Measurements from ENCODE around the gene HSD17B8.

HSD17B8 gene

GRCh38 chr6:33241968-33242367 is 37.5 kb downstream of the HSD17B8 start:
- DNase-seq (ENCODE audit: low read depth in 2 of 2) = no peak

- DNase-seq (ENCODE audit: low read depth in 2 of 2) = no peak
Measured at GRCh38 chr6:33243476-33243875, 39.0 kb downstream of the HSD17B8 start.

DNA sequence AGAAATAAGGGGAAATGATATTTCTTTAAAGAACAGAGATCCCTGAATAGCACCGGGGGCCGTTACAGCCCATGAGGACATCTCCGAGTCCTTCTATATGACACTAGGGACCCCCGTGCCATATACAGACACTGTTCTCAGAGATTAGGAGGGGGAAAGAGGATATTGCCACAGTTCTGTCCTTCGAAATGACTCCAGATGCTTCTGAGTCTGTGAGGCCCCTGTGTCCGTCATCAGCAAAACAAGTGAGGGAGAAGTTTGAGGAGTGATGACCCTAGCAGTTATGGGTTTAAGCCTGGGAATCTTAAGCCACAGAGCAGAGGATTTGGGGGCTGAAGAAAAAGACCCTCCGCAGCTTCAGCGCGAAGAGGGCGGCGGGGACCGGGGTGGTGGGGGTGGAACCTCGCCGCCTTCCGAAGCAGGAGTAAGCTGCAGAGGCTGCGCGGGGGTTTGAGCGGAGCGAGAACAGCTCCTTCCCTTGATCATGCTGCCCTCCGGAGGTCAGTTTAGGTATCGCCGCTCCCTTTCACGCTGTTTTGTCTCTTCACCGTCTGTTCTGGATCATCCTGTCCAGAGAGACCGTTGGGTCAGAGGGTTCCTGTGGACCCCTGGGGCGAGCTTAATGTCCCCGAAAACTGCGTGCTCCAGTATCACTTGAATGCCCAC is 43.7 kb downstream of the HSD17B8 start:
- peak; percentile 84 to 85 for DNase-seq (ENCODE audit: low read depth in 2 of 2)

DNA sequence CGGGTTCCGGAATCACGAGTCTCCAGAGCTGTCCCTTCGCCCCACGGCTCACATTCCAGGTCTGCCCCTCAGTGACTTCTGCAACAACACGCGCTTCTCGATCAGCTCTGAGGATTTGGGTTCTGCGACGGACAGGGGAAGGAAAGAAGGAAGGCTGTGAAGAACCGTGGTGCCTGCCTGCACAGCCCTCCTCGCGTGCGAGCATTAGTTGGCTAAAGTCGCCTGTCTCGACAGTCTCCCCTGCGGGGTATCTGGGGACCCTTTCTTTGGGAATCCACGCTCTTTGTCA is 44.1 kb downstream of the HSD17B8 start:
- no peak for DNase-seq (ENCODE audit: low read depth in 2 of 2)

- peak; percentile 90 for DNase-seq (ENCODE audit: low read depth in 2 of 2)
Measured at GRCh38 chr6:33248932-33249731, 44.7 kb downstream of the HSD17B8 start.

GRCh38 chr6:33249732-33250630 is 45.5 kb downstream of the HSD17B8 start:
- DNase-seq (ENCODE audit: low read depth in 2 of 2) = no peak

GRCh38 chr6:33250731-33251130 is 46.3 kb downstream of the HSD17B8 start:
- DNase-seq (ENCODE audit: low read depth in 2 of 2) = no peak

GRCh38 chr6:33251395-33252012 is 47.0 kb downstream of the HSD17B8 start:
- no peak for DNase-seq (ENCODE audit: low read depth in 2 of 2)

DNA sequence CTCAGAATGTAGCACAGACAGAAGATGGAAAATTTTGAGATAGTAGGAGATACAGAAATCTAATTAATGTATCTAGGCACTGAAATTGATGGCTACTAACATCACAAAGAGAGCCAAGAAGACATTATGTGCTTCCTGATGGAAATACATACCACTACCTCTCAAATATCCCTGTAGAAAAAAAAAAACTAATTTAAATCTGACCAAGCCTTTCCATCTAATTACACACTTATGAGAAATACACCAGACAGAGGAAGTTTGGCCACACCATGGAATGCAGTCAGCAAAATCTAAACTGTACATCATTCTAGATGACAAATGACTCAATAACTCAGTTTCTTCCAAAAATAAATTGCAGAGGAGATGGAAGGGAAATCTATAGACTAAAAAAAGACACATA is 48.3 kb downstream of the HSD17B8 start:
- no peak for DNase-seq (ENCODE audit: low read depth in 2 of 2)

- DNase-seq (ENCODE audit: low read depth in 2 of 2) = no peak
Measured at GRCh38 chr6:33254591-33254990, 50.1 kb downstream of the HSD17B8 start.
